GM20431 (cell line): ENCODE results near the gene OCA2.

Experiments used
- in situ Hi-C: fragments of 300-500 bp; cut with MseI, MboI; formaldehyde crosslinking; loops from one replicate; pipeline ENCODE4 v1.15.0; 2020; ENCODE audit warnings: low sequenced_read_pairs; ENCODE audit not compliant: unreplicated experiment

OCA2 gene

DNA sequence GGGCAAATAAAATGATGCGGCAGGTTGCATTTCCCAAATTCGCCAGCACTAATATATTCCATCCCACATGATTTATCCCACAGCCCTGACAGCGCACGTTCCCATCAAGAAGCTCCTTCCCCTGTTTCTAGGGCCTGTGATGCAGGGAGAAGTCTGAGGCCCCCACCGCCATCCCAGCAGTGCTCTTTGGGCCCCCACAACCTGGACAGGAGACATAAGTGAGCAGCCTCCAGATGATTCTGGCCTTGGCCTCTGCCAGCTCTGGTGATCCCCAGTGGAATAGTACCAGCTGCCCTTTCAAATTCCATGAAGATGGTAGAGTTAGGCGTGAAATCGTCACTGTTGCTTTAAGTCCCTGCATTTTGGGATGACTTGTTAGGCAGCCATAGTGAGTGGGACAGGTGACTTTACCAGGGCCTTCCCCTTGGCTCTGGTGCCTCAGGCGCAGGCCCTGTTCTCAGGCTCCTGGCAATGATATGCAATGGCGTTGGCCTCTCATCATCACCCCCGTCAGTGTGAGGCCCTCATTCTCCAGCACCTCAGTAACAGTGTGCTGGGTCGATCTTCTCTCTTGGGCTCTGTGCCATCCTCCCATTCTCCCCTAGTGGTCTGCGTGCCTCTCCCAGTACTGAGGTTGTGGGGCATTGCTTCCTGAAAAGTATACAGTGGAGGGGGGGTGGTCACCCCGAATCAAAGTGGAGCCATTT is 263.7 kb downstream of the OCA2 start:
- in situ Hi-C loops, result no loop called here

DNA sequence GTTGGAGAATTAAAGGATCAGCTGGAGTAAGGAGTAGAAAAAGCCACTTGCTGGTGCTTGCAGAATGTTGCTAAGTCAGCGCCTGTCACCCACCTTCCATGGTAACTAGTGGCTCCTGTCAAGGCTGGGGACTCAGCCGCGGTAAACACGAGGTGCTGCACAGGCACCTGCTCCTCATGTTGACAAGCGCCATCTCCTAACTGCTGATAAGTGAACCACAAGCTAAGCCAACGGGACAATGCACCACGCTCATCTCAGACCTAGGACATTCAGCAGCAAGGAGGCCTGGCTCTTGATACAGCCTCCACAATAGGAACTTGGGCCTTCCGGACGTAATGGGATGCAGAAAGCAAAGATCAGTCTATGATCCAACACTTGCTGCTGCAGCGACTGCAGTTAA is 264.4 kb downstream of the OCA2 start:
- in situ Hi-C loops, result no loop called here

GRCh38 chr15:27833974-27834373 is 265.1 kb downstream of the OCA2 start:
- in situ Hi-C loops, result no loop called here

- in situ Hi-C loops, result no loop called here
Observed at GRCh38 chr15:27833178-27833577, 265.9 kb downstream of the OCA2 start.

DNA sequence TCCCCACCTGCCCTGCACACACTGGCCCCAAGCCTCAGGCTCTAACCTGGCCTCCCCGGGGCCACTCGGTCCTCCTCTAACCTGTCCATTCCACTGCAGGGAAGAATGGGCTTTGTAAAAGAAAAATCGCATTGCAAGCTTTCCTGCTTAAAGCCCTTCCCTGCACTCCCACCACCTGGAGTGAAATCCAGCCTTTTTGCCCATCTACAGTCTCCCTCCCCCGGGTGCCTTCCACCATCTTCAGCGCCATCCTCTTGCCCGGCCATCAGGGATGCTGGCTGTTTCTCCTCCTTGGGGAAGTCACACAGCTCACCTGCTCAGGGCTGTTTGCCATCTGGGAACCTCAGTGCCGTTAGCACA is 266.9 kb downstream of the OCA2 start:
- in situ Hi-C loops, result no loop called here

DNA sequence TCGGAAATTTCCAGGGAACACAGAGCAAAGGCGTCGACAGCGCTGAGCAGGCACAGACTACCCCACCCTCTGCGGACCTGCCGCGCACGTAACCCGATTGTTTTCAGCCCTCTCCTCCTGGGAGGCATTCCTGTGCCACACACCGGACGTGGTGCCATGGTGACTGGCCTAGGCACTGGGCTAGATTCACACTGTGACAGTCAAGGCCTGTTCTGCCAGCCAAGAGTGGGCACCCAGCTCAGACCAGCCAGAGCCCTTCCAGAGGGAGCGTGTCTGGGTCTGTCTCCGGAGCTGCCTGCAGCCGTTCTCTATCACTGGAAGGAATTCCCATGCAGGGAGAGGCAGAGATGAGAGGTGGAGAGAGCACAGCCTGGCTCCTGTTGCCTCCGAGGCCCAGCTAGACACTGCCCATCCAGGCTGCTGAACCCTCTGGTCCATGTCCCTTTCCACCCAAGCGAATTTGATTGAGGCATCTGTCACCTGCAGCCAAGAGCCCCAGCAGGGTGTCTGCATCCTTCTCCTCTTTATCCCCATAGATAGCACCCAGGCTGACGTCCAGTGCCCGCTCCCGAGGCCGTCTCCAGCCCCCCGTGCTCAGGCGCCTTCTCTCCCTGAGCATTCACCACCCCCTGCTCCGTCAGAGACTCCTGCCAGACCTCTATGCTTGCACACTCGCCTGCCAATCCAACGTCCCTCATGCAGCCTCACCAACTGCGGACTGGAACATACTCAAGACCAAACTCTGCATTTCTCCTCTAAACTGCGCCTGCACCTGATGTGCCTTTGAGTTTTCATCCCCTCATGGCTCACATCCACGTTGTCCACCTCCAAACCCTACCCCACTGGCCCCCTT is 267.5 kb downstream of the OCA2 start:
- in situ Hi-C loops, result no loop called here

GRCh38 chr15:27828746-27829145 is 270.4 kb downstream of the OCA2 start:
- in situ Hi-C loops, result no loop called here

DNA sequence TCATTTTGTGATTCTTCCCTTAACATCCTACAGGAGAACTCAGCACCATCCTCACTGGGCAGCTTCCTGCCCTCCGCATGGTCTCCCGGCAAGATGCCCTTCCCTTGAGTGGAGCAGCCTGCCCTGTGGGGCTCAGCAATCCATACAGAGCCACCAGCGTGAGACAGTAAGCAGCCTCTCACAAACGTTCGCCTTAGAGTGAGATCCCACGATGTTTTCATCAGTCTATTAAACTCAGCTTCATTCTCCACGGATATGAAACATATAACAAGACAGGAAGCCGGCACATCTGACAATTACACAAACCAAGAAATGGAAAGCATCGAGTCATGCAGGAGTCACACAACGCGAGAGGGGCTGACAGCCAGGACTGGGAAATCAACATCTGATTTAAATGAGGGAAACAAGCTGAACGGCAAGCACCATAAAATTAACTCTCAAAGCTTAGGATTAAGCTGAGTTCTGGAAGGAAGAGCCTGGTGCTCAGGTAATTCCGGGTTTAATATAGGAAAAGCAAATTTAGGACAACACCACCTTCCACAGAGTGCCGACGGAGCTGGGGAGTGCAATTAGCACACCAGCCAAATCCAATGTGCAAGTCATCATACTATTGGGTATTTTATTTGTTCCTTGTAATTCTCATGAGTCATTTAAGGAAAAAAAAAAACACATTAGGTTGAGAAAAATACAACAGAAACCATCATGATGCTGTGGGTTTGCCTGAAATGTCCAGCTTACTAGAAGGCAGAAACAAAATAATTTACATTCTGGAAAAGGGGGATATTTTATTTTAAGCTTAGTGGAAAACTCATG is 272.0 kb downstream of the OCA2 start:
- in situ Hi-C loops, result no loop called here

GRCh38 chr15:27826411-27826810 is 272.7 kb downstream of the OCA2 start:
- in situ Hi-C loops, result no loop called here

GRCh38 chr15:27824841-27825422 is 274.2 kb downstream of the OCA2 start:
- in situ Hi-C loops, result no loop called here

GRCh38 chr15:27821273-27821672 is 277.8 kb downstream of the OCA2 start:
- in situ Hi-C loops, result no loop called here

GRCh38 chr15:27820722-27821121 is 278.4 kb downstream of the OCA2 start:
- in situ Hi-C loops, result no loop called here

DNA sequence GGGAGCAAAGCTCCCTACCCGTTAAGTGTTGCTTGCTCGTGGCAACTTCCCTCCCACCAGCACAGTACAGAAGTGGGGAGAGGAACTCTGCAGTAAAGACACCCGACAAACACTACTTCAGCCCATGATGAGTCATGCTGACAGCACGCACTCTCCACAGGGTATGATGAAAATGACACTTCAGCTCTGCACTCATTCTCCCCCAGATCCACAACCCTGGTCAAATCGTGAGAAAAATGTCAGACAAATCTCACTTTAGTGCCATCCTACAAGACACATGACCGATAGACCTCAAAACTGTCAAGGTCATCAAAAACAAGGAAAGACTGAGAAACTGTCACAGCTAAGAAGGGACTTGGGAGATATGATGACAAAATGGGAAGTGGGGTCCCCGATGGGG is 278.9 kb downstream of the OCA2 start:
- in situ Hi-C loops, result no loop called here

- in situ Hi-C loops, result no loop called here
Observed at GRCh38 chr15:27817258-27817657, 281.9 kb downstream of the OCA2 start.

DNA sequence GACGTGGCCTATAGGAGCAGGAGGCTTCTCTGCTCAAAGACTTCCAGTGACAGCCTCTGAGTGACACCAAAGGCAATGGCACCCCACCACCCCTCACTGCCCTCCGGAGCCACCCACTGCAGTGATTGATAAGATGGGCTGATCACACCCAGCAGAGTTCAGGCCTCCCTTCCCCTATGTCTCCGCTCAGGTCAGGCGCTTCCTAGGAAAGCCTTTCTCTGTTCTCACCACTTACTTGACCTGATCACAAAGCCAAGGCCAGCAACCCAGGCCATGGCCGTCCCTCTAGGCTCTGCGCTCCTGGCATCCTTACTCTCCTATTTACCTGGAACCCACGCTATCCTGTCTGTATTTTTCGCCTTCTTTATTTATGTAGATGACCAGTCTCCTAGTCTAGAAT is 282.3 kb downstream of the OCA2 start:
- in situ Hi-C loops, result no loop called here

DNA sequence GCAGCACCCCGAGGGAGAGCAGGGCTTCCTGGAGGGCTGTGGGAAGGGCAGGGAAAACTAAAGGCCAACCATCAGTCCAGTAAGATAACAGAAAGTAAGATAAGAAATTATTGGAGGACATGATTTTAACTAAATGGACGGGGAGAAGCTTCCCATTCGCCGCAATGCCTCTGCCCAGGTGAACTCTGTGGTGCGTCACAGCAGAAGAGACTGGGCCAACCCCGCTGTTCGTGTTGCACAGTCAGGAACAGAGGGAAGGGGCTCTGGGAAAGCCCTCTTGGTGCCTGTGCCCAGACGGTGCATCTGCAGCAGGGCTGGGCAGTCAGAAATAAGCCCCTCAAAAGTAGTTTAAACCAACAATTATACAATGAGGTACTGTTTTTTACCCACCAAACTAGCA is 284.1 kb downstream of the OCA2 start:
- in situ Hi-C loops, result no loop called here

DNA sequence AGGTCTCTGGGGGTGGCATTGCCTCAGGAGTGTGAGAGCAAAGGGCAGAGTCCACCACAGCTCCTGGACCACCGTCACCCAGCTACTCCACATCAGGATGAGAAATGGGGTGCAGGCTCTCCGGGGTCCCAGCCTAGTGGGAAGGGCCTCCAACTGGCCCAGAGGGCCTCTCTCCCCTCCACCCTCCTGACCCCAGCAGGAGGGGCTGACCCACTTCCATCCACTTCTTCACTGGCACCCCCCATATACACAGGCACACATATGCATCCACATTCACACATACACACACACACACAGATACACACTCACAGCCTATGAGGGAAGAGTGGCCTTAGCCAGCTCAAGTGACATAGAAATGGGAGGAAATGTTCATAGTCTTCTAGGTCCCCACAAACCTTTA is 286.0 kb downstream of the OCA2 start:
- in situ Hi-C loops, result no loop called here

GRCh38 chr15:27808182-27808581 is 290.9 kb downstream of the OCA2 start:
- in situ Hi-C loops, result no loop called here

DNA sequence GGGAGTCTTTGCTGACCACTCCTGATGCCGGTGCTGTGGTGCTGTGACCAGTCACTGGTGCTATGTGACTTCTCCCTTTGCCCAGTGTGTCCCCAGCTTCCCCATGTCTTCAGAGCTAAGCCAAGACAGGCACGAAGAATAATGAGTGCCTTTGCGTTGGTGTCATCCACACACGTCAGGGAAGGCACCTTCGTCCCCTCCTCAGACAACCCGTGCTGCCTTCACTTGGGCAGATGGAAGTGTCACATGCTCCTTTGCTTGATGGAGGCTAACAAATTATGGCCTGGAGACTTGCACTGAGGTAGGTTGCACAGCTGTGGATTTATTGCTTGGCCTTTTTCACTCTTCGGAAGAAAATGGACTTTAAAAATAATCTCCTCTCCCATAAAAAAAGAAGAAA is 291.8 kb downstream of the OCA2 start:
- in situ Hi-C loops, result no loop called here

GRCh38 chr15:27806396-27806795 is 292.7 kb downstream of the OCA2 start:
- in situ Hi-C loops, result no loop called here
